ENCODE measurements around the gene USP49.

Gene USP49

GRCh38 chr6:41757271-41757670 lies 137.9 kb downstream of the USP49 start:
- no peak for DNase-seq (ENCODE audit: low spot score)

- DNase-seq (ENCODE audit: low spot score) = no peak
Observed at GRCh38 chr6:41756354-41756753, 138.8 kb downstream of the USP49 start.

- no peak for DNase-seq (ENCODE audit: low spot score)
Observed at GRCh38 chr6:41755895-41756294, 139.3 kb downstream of the USP49 start.

GRCh38 chr6:41750374-41750773 lies 144.8 kb downstream of the USP49 start:
- DNase-seq (ENCODE audit: low spot score) = no peak

- DNase-seq (ENCODE audit: low spot score) = no peak
Observed at GRCh38 chr6:41748542-41748941, 146.6 kb downstream of the USP49 start.

- DNase-seq (ENCODE audit: low spot score) = no peak
Observed at GRCh38 chr6:41748102-41748477, 147.1 kb downstream of the USP49 start.

- DNase-seq (ENCODE audit: low spot score) = no peak
Observed at GRCh38 chr6:41747256-41748101, 147.7 kb downstream of the USP49 start, which contains the start of gene PGC. PGC (minus strand) TSS chr6:41747397; CDS start chr6:41747334, 63 bp downstream.

GRCh38 chr6:41746107-41746506 lies 149.1 kb downstream of the USP49 start:
- no peak for DNase-seq (ENCODE audit: low spot score)

- no peak for DNase-seq (ENCODE audit: low spot score)
Observed at GRCh38 chr6:41744236-41744787, 150.9 kb downstream of the USP49 start.

- no peak for DNase-seq (ENCODE audit: low spot score)
Observed at GRCh38 chr6:41743406-41744235, 151.6 kb downstream of the USP49 start.

- DNase-seq (ENCODE audit: low spot score) = no peak
Observed at GRCh38 chr6:41741625-41742490, 153.3 kb downstream of the USP49 start.

- no peak for DNase-seq (ENCODE audit: low spot score)
Observed at GRCh38 chr6:41740366-41741162, 154.6 kb downstream of the USP49 start.
